Upper lobe of left lung (tissue), 6 donors: ENCODE measurements around the gene ADRA2C. TPM values are rescaled to one million over a fixed set of nuclear protein-coding genes. Genes with fewer than 3 reads are reported as not detected.

Source experiments
- ATAC-seq, 2 donors: fragments of 200-7000 bp; cut with Tn5 transposase; one replicate each; pipeline ENCODE4 v1.9.1; 2022; ENCODE audit warnings: mild to moderate bottlenecking in 2 of 2, moderate library complexity in 2 of 2; ENCODE audit not compliant: low FRiP score in 2 of 2
- DNase-seq, 2 donors: peaks; one replicate each; pipeline ENCODE4 v3.0.0-alpha.2; 2019 to 2020
- H3K27ac ChIP-seq, 4 donors: fragments of 200-600 bp; sonication (generic); one replicate each; pipeline ENCODE4 v1.5.1; 2016 to 2019
- H3K27me3 ChIP-seq, 4 donors: fragments of 200-600 bp; sonication (generic); one replicate each; pipeline ENCODE4 v1.5.1; 2017 to 2019
- H3K36me3 ChIP-seq, 4 donors: fragments of 200-600 bp; sonication (generic); one replicate each; pipeline ENCODE4 v1.5.1; 2016 to 2019
- H3K4me1 ChIP-seq, 4 donors: fragments of 200-600 bp; sonication (generic); one replicate each; pipeline ENCODE4 v1.5.1; 2018 to 2019
- H3K4me3 ChIP-seq, 4 donors: fragments of 200-600 bp; sonication (generic); one replicate each; pipeline ENCODE4 v1.5.1; 2017 to 2019; ENCODE audit warnings: mild to moderate bottlenecking in 2 of 4, moderate library complexity in 1 of 4
- H3K9me3 ChIP-seq, 4 donors: fragments of 200-600 bp; sonication (generic); one replicate each; pipeline ENCODE4 v1.5.1; 2018 to 2019
- CTCF ChIP-seq, 6 experiments: fragments of 450-650 bp in 4 of 6; fragments of 200-600 bp in 2 of 6; sonication (generic) in 2 of 6; IDR thresholded peaks; one replicate each; pipeline ENCODE4 v1.5.1; 2016 to 2019; ENCODE audit warnings: antibody characterized with exemption in 6 of 6
- EP300 ChIP-seq, 4 donors: sonication (generic); formaldehyde crosslinking; IDR thresholded peaks; one replicate each; pipeline ENCODE4 v1.5.1; 2017; ENCODE audit warnings: antibody characterized with exemption in 4 of 4, control low read depth in 2 of 4
- POLR2A ChIP-seq, 4 donors: fragments of 450-650 bp; IDR thresholded peaks; one replicate each; pipeline ENCODE4 v1.5.1; 2016 to 2017; ENCODE audit warnings: antibody characterized with exemption in 4 of 4, mild to moderate bottlenecking in 2 of 4
- POLR2AphosphoS5 ChIP-seq, 2 donors: sonication (generic); formaldehyde crosslinking; IDR thresholded peaks; one replicate each; pipeline ENCODE4 v1.5.1; 2017; ENCODE audit warnings: antibody characterized with exemption in 2 of 2
- WGBS, 2 donors: methylation state at CpG; one replicate each; pipeline ENCODE4 v1.1.5; 2017 to 2018; 5-methylcytosine and 5-hydroxymethylcytosine counted together
- total RNA-seq, 6 donors: library from RNA; depleted of rRNA in 4 of 6; stranded (reverse); fragments of >200 nt in 4 of 6; gene quantifications; one replicate each; pipeline versions ENCODE4 v1.1.0 to v1.2.1, GENCODE V29; 2016 to 2021
- donor health status: DM: no; HTN: no; CAD: no; lungs with moderate emphysema.
- donor health status: DM: no; HTN: yes; CAD: no; lungs with severe emphysema.

ADRA2C gene
- total RNA-seq, 6 donors from 2014 or later = 1.2 to 6.3 (median 2.2) TPM

DNA sequence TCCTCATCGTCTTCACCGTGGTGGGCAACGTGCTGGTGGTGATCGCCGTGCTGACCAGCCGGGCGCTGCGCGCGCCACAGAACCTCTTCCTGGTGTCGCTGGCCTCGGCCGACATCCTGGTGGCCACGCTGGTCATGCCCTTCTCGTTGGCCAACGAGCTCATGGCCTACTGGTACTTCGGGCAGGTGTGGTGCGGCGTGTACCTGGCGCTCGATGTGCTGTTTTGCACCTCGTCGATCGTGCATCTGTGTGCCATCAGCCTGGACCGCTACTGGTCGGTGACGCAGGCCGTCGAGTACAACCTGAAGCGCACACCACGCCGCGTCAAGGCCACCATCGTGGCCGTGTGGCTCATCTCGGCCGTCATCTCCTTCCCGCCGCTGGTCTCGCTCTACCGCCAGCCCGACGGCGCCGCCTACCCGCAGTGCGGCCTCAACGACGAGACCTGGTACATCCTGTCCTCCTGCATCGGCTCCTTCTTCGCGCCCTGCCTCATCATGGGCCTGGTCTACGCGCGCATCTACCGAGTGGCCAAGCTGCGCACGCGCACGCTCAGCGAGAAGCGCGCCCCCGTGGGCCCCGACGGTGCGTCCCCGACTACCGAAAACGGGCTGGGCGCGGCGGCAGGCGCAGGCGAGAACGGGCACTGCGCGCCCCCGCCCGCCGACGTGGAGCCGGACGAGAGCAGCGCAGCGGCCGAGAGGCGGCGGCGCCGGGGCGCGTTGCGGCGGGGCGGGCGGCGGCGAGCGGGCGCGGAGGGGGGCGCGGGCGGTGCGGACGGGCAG is 792 bp downstream of the ADRA2C start:
- Histone ChIP-seq H3K27me3 (peaks cover 0 to 39% (median 11%) of the 10 kb centered on the region in 4 donors), H3K9me3 (no peaks in the 10 kb centered on the region), H3K4me1 (peaks cover 4 to 29% (median 7%) of the 10 kb centered on the region in 4 donors), H3K36me3 (no peaks in the 10 kb centered on the region), H3K4me3 (peak overlapping the region in 3 of 4 donors; percentile 25 to 31 (median 31)), H3K27ac (peak overlapping the region in 1 of 4 donors; percentile 24)
- DNase-seq (no peak), ATAC-seq (no peak)
- TF ChIP-seq EP300 (IDR thresholded peaks at IDR 0.05) (no peak), CTCF (IDR thresholded peaks at IDR 0.05) (peak in 1 of 6 experiments; percentile 8)
- WGBS, 2 donors = 15% methylated on average over 40 of the region's 107 CpGs; no CpG with 5 or more reads in 1 of the 2 donors

- TF ChIP-seq EP300 (IDR thresholded peaks at IDR 0.05) (no peak), POLR2A (IDR thresholded peaks at IDR 0.05) (no peak), CTCF (IDR thresholded peaks at IDR 0.05) (peak in 2 of 6 experiments; percentile 6 to 9), POLR2AphosphoS5 (IDR thresholded peaks at IDR 0.05) (no peak)
- peaks cover 0 to 39% (median 11%) of the 10 kb centered on the region in 4 donors for H3K27me3 ChIP-seq
- no peak overlapping the region for H3K27ac ChIP-seq
- DNase-seq (no peak), ATAC-seq (no peak)
- no peak overlapping the region for H3K4me3 ChIP-seq
- H3K4me1 ChIP-seq = peaks cover 4 to 29% (median 7%) of the 10 kb centered on the region in 4 donors
- WGBS, 2 donors = 21% methylated on average over 35 of the region's 58 CpGs; no CpG with 5 or more reads in 1 of the 2 donors
- H3K36me3 ChIP-seq = no peaks in the 10 kb centered on the region
- no peaks in the 10 kb centered on the region for H3K9me3 ChIP-seq
These were observed 1.5 kb downstream of the ADRA2C start for GRCh38 chr4:3767570-3768288.

GRCh38 chr4:3768842-3769641 is 2.9 kb downstream of the ADRA2C start:
- no peak for TF ChIP-seq POLR2AphosphoS5 (IDR thresholded peaks at IDR 0.05)
- TF ChIP-seq POLR2A (IDR thresholded peaks at IDR 0.05) = no peak
- no peak for TF ChIP-seq CTCF (IDR thresholded peaks at IDR 0.05)
- TF ChIP-seq EP300 (IDR thresholded peaks at IDR 0.05) = no peak
- Histone ChIP-seq H3K9me3 (no peaks in the 10 kb centered on the region), H3K36me3 (no peaks in the 10 kb centered on the region), H3K4me1 (peaks cover 4 to 29% (median 7%) of the 10 kb centered on the region in 4 donors), H3K27me3 (peaks cover 0 to 39% (median 11%) of the 10 kb centered on the region in 4 donors), H3K27ac (no peak overlapping the region), H3K4me3 (no peak overlapping the region)
- ATAC-seq (no peak), DNase-seq (no peak)
- WGBS, 2 donors = 39 to 56% methylated on average over 8 to 14 of the region's 14 CpGs

DNA sequence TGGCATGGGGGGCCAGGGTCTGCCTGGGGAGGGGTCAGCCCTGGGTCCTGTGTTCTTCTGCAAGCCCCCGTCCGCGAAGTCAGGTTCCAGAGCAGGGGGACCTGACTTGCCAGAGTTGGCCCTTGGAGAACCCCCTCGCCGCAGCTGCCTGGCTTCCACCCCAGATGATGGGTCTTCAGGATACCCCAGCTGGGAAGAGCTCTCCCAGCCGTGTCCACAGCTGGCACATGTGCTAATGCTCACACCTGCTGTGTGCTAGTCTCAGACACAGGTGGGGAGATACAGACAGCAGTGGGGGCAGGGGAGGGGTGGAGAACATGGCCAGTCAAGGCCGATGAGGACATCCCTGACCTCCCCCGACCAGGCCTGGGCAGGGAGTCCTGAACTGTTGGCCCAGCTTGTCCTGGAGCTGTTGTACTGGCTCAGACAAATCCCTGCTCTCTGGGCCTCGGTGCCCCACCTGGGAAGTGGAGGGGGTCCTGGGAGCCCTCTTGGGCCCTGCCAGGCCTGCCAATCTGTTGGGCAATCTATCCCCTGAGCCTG is 3.5 kb downstream of the ADRA2C start:
- Histone ChIP-seq H3K27ac (no peak overlapping the region), H3K27me3 (peaks cover 0 to 35% (median 9%) of the 10 kb centered on the region in 4 donors), H3K4me3 (no peak overlapping the region), H3K4me1 (peaks cover 4 to 24% (median 6%) of the 10 kb centered on the region in 4 donors), H3K36me3 (no peaks in the 10 kb centered on the region), H3K9me3 (no peaks in the 10 kb centered on the region)
- DNase-seq (no peak), ATAC-seq (no peak)
- TF ChIP-seq POLR2AphosphoS5 (IDR thresholded peaks at IDR 0.05) = no peak
- WGBS, 2 donors = 66 to 80% methylated on average over 8 of the region's 9 CpGs
